MCF 10A (cell line): ENCODE measurements around the gene SH2B3. TPM values are rescaled to one million over a fixed set of nuclear protein-coding genes. Genes with fewer than 3 reads are reported as not detected.

Experiments
- BruUV-seq: library from RNA; stranded (reverse); fragments of 400-500 nt; replicated peaks from 2 replicates; lab custom pipeline; 2021; lab: Mats Ljungman, UMichigan
- CTCF ChIA-PET: fragments of 300-600 bp; sonication (Branson Sonifier 250); formaldehyde crosslinking; extraction: SDS; loops from one replicate; lab custom pipeline; 2021; ENCODE audit warnings: antibody characterized with exemption, inconsistent platforms; lab: Yijun Ruan, JAX
- POLR2A ChIA-PET: fragments of 300-600, 350-650 bp; sonication (Branson Sonifier 250); formaldehyde crosslinking; extraction: SDS; loops from one replicate; lab custom pipeline; 2020; ENCODE audit warnings: antibody characterized with exemption, inconsistent platforms; lab: Yijun Ruan, JAX
- DNase-seq: peaks from one replicate; pipeline ENCODE4 v3.0.0-alpha.2; 2018; ENCODE audit not compliant: unreplicated experiment
- H3K27ac Mint-ChIP-seq: one replicate; pipeline ENCODE4 v1.8.0; 2022; ENCODE audit warnings: mild to moderate bottlenecking, low read depth, mixed read lengths; ENCODE audit not compliant: unreplicated experiment
- H3K27me3 Mint-ChIP-seq: one replicate; pipeline ENCODE4 v1.8.0; 2022; ENCODE audit warnings: mixed read lengths; ENCODE audit not compliant: insufficient read depth, unreplicated experiment
- H3K36me3 Mint-ChIP-seq: one replicate; pipeline ENCODE4 v1.8.0; 2022; ENCODE audit warnings: mild to moderate bottlenecking, moderate library complexity, mixed read lengths; ENCODE audit not compliant: insufficient read depth, unreplicated experiment
- H3K4me1 Mint-ChIP-seq: one replicate; pipeline ENCODE4 v1.8.0; 2022; ENCODE audit warnings: mixed read lengths; ENCODE audit not compliant: insufficient read depth, unreplicated experiment
- H3K4me3 Mint-ChIP-seq: one replicate; pipeline ENCODE4 v1.8.0; 2022; ENCODE audit warnings: mild to moderate bottlenecking, moderate library complexity, mixed read lengths; ENCODE audit not compliant: unreplicated experiment
- H3K9me3 Mint-ChIP-seq: one replicate; pipeline ENCODE4 v1.8.0; 2022; ENCODE audit warnings: mixed read lengths; ENCODE audit not compliant: unreplicated experiment
- CTCF ChIP-seq: fragments of 200-600 bp; IDR thresholded peaks from one replicate; pipeline ENCODE4 v1.8.0; 2022; ENCODE audit warnings: antibody characterized with exemption, mild to moderate bottlenecking; ENCODE audit not compliant: unreplicated experiment
- intact Hi-C: fragments of 100-400 bp; cut with micrococcal nuclease; formaldehyde crosslinking; loops from 2 replicates; pipeline ENCODE4 v1.14.1; 2022
- total RNA-seq: library from RNA; stranded (reverse); gene quantifications from 2 replicates; pipeline ENCODE4 v1.2.3, GENCODE V29; 2022

The SH2B3 gene
- total RNA-seq, 1 experiment from 2014 or later = 5.1 TPM

DNA sequence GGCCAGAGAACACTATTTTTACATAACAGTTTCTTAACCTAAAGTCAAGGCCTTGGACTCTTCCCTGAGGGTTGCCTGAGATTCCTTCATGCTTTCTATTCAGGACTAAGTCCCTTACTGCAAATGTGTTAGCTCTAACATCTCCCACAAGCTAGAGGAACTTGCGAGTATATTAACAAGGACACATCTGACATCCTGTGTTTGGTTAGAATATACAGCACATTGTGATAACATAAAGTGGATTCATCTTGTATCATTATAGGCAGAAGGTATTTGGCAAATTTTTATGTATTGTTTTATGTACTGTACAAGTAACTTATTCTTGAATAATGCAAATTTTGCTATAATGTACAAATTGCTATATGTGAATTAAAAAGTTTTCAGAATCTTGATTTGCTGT, 45.5 kb downstream of the SH2B3 start:
- no peak overlapping the region for H3K4me3 Mint-ChIP-seq
- H3K36me3 Mint-ChIP-seq = peaks cover 78% of the 10 kb centered on the region
- ChIA-PET CTCF (interaction anchor here (0.6 to 10.8 kb wide), 30 partner anchors 9 to 827 kb away, joined by 3 to 183 read pairs (median 7); no protein-coding TSS in a partner anchor), POLR2A (interaction anchor here (0.8 to 1.9 kb wide), 5 partner anchors 12 to 120 kb away, joined by 3 to 13 read pairs (median 6); no protein-coding TSS in a partner anchor)
- H3K9me3 Mint-ChIP-seq = no peaks in the 10 kb centered on the region
- DNase-seq = no peak
- no peaks in the 10 kb centered on the region for H3K27me3 Mint-ChIP-seq
- no peak overlapping the region for H3K27ac Mint-ChIP-seq
- BruUV-seq = no TSS peak
- TF ChIP-seq CTCF = no peak
- H3K4me1 Mint-ChIP-seq = peaks cover 9% of the 10 kb centered on the region
- intact Hi-C loops = loop anchor here (1.0 kb wide), 2 partner anchors 54 to 120 kb away; no protein-coding TSS in a partner anchor

- TF ChIP-seq CTCF = peak; percentile 61
- peaks cover 80% of the 10 kb centered on the region for H3K36me3 Mint-ChIP-seq
- ChIA-PET CTCF (interaction anchor here (0.5 to 10.8 kb wide), 46 partner anchors 9 to 563 kb away, joined by 3 to 183 read pairs (median 5); no protein-coding TSS in a partner anchor), POLR2A (interaction anchor here (0.7 to 1.9 kb wide), 7 partner anchors 13 to 1037 kb away, joined by 3 to 13 read pairs (median 5); partner anchors contain the start of gene PHETA1)
- BruUV-seq = no TSS peak
- no peaks in the 10 kb centered on the region for H3K27me3 Mint-ChIP-seq
- no peak overlapping the region for H3K4me3 Mint-ChIP-seq
- H3K9me3 Mint-ChIP-seq = no peaks in the 10 kb centered on the region
- H3K27ac Mint-ChIP-seq = no peak overlapping the region
- peaks cover 6% of the 10 kb centered on the region for H3K4me1 Mint-ChIP-seq
- DNase-seq = peak; percentile 56
- intact Hi-C loops = loop anchor here (1.0 kb wide), 2 partner anchors 54 to 120 kb away; no protein-coding TSS in a partner anchor
Observed at GRCh38 chr12:111451649-111452129, 46.0 kb downstream of the SH2B3 start.

- Mint-ChIP-seq H3K27me3 (no peaks in the 10 kb centered on the region), H3K27ac (no peak overlapping the region), H3K36me3 (peaks cover 80% of the 10 kb centered on the region), H3K9me3 (no peaks in the 10 kb centered on the region), H3K4me3 (no peak overlapping the region), H3K4me1 (peaks cover 6% of the 10 kb centered on the region)
- TF ChIP-seq CTCF = no peak
- intact Hi-C loops = no loop called here
- ChIA-PET CTCF (interaction anchor here (0.5 to 10.8 kb wide), 5 partner anchors 28 to 349 kb away, joined by 3 to 183 read pairs (median 5); no protein-coding TSS in a partner anchor), POLR2A (interaction anchor here (1.3 kb wide), 1 partner anchor 45 kb away, joined by 3 read pairs; no protein-coding TSS in a partner anchor)
- BruUV-seq = no TSS peak
- DNase-seq = no peak
Observed at GRCh38 chr12:111453071-111453989, 47.6 kb downstream of the SH2B3 start.

DNA sequence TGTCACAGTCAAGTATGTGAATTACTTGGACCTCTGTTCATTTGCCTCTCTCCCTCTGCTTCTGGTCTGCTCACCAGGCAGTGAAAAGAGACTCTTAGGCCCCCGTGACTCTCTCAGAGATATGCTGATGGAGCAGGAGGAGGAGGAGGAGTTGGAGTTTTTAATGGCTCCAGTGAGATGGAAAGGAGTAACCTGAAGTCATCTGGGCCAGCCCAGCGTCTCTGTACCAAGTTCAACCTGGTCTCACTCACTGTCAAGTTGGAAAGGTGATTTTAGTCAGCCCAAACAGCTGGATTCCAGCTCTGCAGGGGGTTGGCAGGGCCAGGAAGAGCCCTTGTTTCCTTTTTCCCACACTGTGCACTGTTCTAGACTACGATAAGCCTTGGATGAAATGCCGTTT, 48.6 kb downstream of the SH2B3 start:
- Mint-ChIP-seq H3K4me3 (no peak overlapping the region), H3K4me1 (peaks cover 6% of the 10 kb centered on the region)

More for the DNA sequence above, 48.6 kb downstream of the SH2B3 start:
- intact Hi-C loops = no loop called here
- H3K27ac Mint-ChIP-seq = no peak overlapping the region
- ChIA-PET POLR2A (no interaction called here), CTCF (interaction anchor here (0.5 to 10.8 kb wide), 6 partner anchors 10 to 558 kb away, joined by 3 to 183 read pairs (median 4); no protein-coding TSS in a partner anchor)
- H3K27me3 Mint-ChIP-seq = no peaks in the 10 kb centered on the region
- TF ChIP-seq CTCF = no peak
- H3K9me3 Mint-ChIP-seq = no peaks in the 10 kb centered on the region
- DNase-seq = no peak
- peaks cover 85% of the 10 kb centered on the region for H3K36me3 Mint-ChIP-seq
- no TSS peak for BruUV-seq
